Measurements from ENCODE around the gene KRT72. TPM values are rescaled to one million over a fixed set of nuclear protein-coding genes. Genes with fewer than 3 reads are reported as not detected.
A peak's percentile ranks its signal among the peaks of the same experiment; 100 is the strongest.

KRT72 gene
- total RNA-seq, 2 experiments from 2014 or later = 82.2 to 83.4 TPM

GRCh38 chr12:52559979-52560378 lies 41.3 kb downstream of the KRT72 start:
- no peak for TF ChIP-seq CTCF (IDR thresholded peaks at IDR 0.05)
- H3K4me1 ChIP-seq (ENCODE audit: insufficient read depth, low read length) = peaks cover 5% of the 10 kb centered on the region
- ATAC-seq (ENCODE audit: poor library complexity) (no peak), DNase-seq (peak in 1 of 14 experiments; percentile 27)
- H3K27ac ChIP-seq (ENCODE audit: low read depth in 1 of 2, low read length in 2 of 2) = no peak overlapping the region
- Mint-ChIP-seq H3K4me1 (ENCODE audit: low read depth) (no peaks in the 10 kb centered on the region), H3K27me3 (peaks cover 24% of the 10 kb centered on the region), H3K9me3 (no peaks in the 10 kb centered on the region), H3K36me3 (ENCODE audit: low read depth) (no peaks in the 10 kb centered on the region), H3K27ac (no peak overlapping the region), H3K4me3 (no peak overlapping the region)
- H3K27me3 ChIP-seq (ENCODE audit: control insufficient read depth in 1 of 2, insufficient read depth in 2 of 2, low read length in 2 of 2) = peaks cover 2 to 16% of the 10 kb centered on the region in 2 experiments
- POLR2A ChIA-PET = interaction anchor here (0.5 kb wide), 1 partner anchor 8 kb away, joined by 3 read pairs; no protein-coding TSS in a partner anchor
- no peaks in the 10 kb centered on the region for H3K9me3 ChIP-seq (ENCODE audit: control insufficient read depth in 1 of 2, insufficient read depth in 1 of 2, low read length in 2 of 2)
- no peak overlapping the region for H3K4me3 ChIP-seq (ENCODE audit: low read length)
- intact Hi-C loops (cut with DNase I, micrococcal nuclease) = no loop called here
- no peaks in the 10 kb centered on the region for H3K36me3 ChIP-seq (ENCODE audit: insufficient read depth, low read length)
- CTCF ChIA-PET = no interaction called here

DNA sequence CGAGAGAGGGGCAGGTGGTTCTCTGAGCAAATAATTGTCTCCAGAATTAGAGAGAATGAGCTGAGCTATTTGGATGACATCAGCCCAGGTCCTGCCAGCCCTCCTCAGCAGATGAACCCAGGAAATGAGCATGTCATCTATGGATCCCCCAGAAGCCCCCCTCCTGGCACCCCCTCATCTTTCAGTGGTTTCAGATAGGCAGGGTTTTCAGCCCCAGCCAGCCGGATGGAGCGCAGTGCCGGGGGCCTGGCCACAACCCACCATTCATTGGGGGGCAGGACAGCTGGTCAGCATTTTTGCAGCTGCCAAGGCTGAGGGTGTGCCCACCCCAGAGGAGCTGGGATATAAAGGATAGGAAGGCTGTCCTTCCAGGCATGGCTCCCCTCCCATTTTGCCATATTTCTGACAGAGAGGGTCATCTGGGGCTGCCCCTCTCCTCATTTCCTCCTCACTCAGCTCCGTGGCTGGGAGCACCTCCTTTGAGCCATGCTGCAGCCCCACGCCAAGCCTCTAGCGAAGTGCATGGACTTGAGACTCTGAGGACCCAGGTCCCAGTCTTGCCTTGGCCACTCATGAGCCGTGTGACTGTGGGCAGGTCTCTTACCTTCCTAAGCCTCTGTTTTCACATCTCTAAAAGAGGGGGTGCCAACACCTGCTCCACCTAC lies 42.4 kb downstream of the KRT72 start:
- Histone ChIP-seq H3K9me3 (ENCODE audit: control insufficient read depth in 1 of 2, insufficient read depth in 1 of 2, low read length in 2 of 2) (no peaks in the 10 kb centered on the region), H3K36me3 (ENCODE audit: insufficient read depth, low read length) (no peaks in the 10 kb centered on the region), H3K4me3 (ENCODE audit: low read length) (no peak overlapping the region), H3K27ac (ENCODE audit: low read depth in 1 of 2, low read length in 2 of 2) (no peak overlapping the region), H3K4me1 (ENCODE audit: insufficient read depth, low read length) (peaks cover 5% of the 10 kb centered on the region), H3K27me3 (ENCODE audit: control insufficient read depth in 1 of 2, insufficient read depth in 2 of 2, low read length in 2 of 2) (peaks cover 2 to 6% of the 10 kb centered on the region in 2 experiments)
- CTCF ChIA-PET = no interaction called here
- Mint-ChIP-seq H3K36me3 (ENCODE audit: low read depth) (no peaks in the 10 kb centered on the region), H3K4me3 (no peak overlapping the region), H3K9me3 (no peaks in the 10 kb centered on the region), H3K27ac (no peak overlapping the region), H3K27me3 (peaks cover 19% of the 10 kb centered on the region), H3K4me1 (ENCODE audit: low read depth) (no peaks in the 10 kb centered on the region)
- no peak for ATAC-seq (ENCODE audit: poor library complexity)
- intact Hi-C loops (cut with DNase I, micrococcal nuclease) = no loop called here
- POLR2A ChIA-PET = no interaction called here
- peak in 1 of 14 experiments; percentile 28 for DNase-seq
- no peak for TF ChIP-seq CTCF (IDR thresholded peaks at IDR 0.05)

- no peak overlapping the region for H3K27ac Mint-ChIP-seq
- ATAC-seq (ENCODE audit: poor library complexity) (no peak), DNase-seq (peak in 1 of 14 experiments; percentile 26)
- H3K4me3 ChIP-seq (ENCODE audit: low read length) = no peak overlapping the region
- no peak overlapping the region for H3K27ac ChIP-seq (ENCODE audit: low read depth in 1 of 2, low read length in 2 of 2)
- H3K9me3 ChIP-seq (ENCODE audit: control insufficient read depth in 1 of 2, insufficient read depth in 1 of 2, low read length in 2 of 2) = no peaks in the 10 kb centered on the region
- H3K36me3 ChIP-seq (ENCODE audit: insufficient read depth, low read length) = no peaks in the 10 kb centered on the region
- no peak for TF ChIP-seq CTCF (IDR thresholded peaks at IDR 0.05)
- no peaks in the 10 kb centered on the region for H3K4me1 Mint-ChIP-seq (ENCODE audit: low read depth)
- no peaks in the 10 kb centered on the region for H3K9me3 Mint-ChIP-seq
- ChIA-PET CTCF (no interaction called here), POLR2A (no interaction called here)
- H3K4me1 ChIP-seq (ENCODE audit: insufficient read depth, low read length) = peaks cover 5% of the 10 kb centered on the region
- intact Hi-C loops (cut with DNase I, micrococcal nuclease) = no loop called here
- no peaks in the 10 kb centered on the region for H3K36me3 Mint-ChIP-seq (ENCODE audit: low read depth)
- H3K27me3 ChIP-seq (ENCODE audit: control insufficient read depth in 1 of 2, insufficient read depth in 2 of 2, low read length in 2 of 2) = peaks cover 2 to 5% of the 10 kb centered on the region in 2 experiments
- H3K4me3 Mint-ChIP-seq = no peak overlapping the region
- peaks cover 17% of the 10 kb centered on the region for H3K27me3 Mint-ChIP-seq
These were observed 43.8 kb downstream of the KRT72 start for GRCh38 chr12:52557476-52557875.
